Stimulated activated CD8-positive, alpha-beta memory T cell treated with anti-CD3 and anti-CD28 coated beads, Interleukin-4, amount 100 ng/mL, for 4 hours (primary cell): ENCODE measurements around the gene NUP210.

Experiments
- DNase-seq, 2 donors: peaks; one replicate each; pipeline ENCODE4 v3.0.0-alpha.2; 2020; ENCODE audit warnings: low read depth in 2 of 2, low spot score in 1 of 2

Gene NUP210

GRCh38 chr3:13353506-13353905 is 66.6 kb downstream of the NUP210 start:
- no peak for DNase-seq

- DNase-seq: no peak
These were observed 67.4 kb downstream of the NUP210 start for GRCh38 chr3:13352621-13353131.

GRCh38 chr3:13349823-13350222 is 70.3 kb downstream of the NUP210 start:
- DNase-seq: no peak

GRCh38 chr3:13348661-13349396 is 71.3 kb downstream of the NUP210 start:
- no peak for DNase-seq

GRCh38 chr3:13348100-13348499 is 72.0 kb downstream of the NUP210 start:
- DNase-seq: no peak

GRCh38 chr3:13347390-13347950 is 72.7 kb downstream of the NUP210 start:
- DNase-seq: no peak

- peak; percentile 20 to 52 for DNase-seq
These were observed 73.4 kb downstream of the NUP210 start for GRCh38 chr3:13346481-13347389.

GRCh38 chr3:13345772-13346171 is 74.3 kb downstream of the NUP210 start:
- no peak for DNase-seq

- no peak for DNase-seq
These were observed 74.8 kb downstream of the NUP210 start for GRCh38 chr3:13345284-13345683.

GRCh38 chr3:13344663-13345062 is 75.5 kb downstream of the NUP210 start:
- DNase-seq: no peak

- DNase-seq: no peak
These were observed 76.5 kb downstream of the NUP210 start for GRCh38 chr3:13343601-13344000.

GRCh38 chr3:13341229-13341905 is 78.8 kb downstream of the NUP210 start:
- no peak for DNase-seq

GRCh38 chr3:13339833-13340232 is 80.3 kb downstream of the NUP210 start:
- no peak for DNase-seq

GRCh38 chr3:13338996-13339395 is 81.1 kb downstream of the NUP210 start:
- DNase-seq: no peak

GRCh38 chr3:13338231-13338630 is 81.9 kb downstream of the NUP210 start:
- DNase-seq: no peak

GRCh38 chr3:13336592-13336991 is 83.5 kb downstream of the NUP210 start:
- DNase-seq: no peak

GRCh38 chr3:13335503-13335902 is 84.6 kb downstream of the NUP210 start:
- DNase-seq: no peak

- no peak for DNase-seq
These were observed 85.1 kb downstream of the NUP210 start for GRCh38 chr3:13335059-13335458.

GRCh38 chr3:13333236-13333897 is 86.8 kb downstream of the NUP210 start:
- no peak for DNase-seq

GRCh38 chr3:13332740-13333139 is 87.4 kb downstream of the NUP210 start:
- no peak for DNase-seq

- no peak for DNase-seq
These were observed 88.0 kb downstream of the NUP210 start for GRCh38 chr3:13332158-13332557.
